GM10248 (cell line): Measurements from ENCODE around the gene TPO.

Source experiments
- CTCF ChIA-PET: fragments of 300-600 bp; sonication (Branson Sonifier 250); formaldehyde crosslinking; extraction: SDS; loops from one replicate; lab custom pipeline; 2021; ENCODE audit warnings: antibody characterized with exemption; lab: Yijun Ruan, JAX
- POLR2A ChIA-PET: fragments of 350-650 bp; sonication (Branson Sonifier 250); formaldehyde crosslinking; extraction: SDS; loops from one replicate; lab custom pipeline; 2020; ENCODE audit warnings: antibody characterized with exemption; lab: Yijun Ruan, JAX
- DNase-seq: peaks from one replicate; pipeline ENCODE4 v3.0.0; 2012; ENCODE audit errors: extremely low spot score
- TF ChIP-seq, protein P1 (sequence below): IDR thresholded peaks from 2 replicates; pipeline ENCODE4 v1.5.1; 2012; ENCODE audit warnings: mild to moderate bottlenecking, low read depth; ENCODE audit errors: extremely low read depth, missing control alignments, control extremely low read depth

TPO gene

DNA sequence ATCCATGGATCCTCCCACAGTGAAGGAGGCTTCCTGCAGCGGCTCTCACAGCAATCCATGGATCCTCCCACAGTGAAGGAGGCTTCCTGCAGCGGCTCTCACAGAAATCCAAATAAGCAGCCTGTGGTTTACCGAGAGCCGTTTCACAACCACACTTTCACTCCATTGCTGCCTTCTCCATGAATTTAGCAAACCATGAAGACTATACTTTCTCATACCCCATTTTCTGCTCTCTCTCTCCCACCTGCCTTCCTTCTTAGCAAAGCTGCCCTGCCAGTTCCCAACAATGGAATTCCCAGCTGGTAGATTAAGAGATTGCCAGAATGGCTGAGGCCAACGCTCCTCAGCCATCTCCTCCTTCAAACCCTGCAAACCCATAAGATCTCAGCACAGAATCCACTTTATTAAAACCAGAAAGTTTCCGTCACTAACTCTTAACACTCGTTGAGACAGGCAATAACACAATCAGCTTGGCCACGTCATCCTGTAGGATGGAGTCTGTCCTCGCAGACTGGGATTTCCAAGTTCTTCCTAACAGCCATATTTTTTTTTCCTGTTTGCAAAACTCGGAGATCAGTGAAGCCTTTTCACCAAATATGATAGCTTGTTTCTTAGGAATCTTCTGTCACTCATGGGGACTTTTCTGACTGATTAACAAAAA is 168.8 kb downstream of the TPO start:
- CTCF ChIA-PET = no interaction called here
- POLR2A ChIA-PET = no interaction called here
- DNase-seq = no peak
- TF ChIP-seq, protein P1, sequence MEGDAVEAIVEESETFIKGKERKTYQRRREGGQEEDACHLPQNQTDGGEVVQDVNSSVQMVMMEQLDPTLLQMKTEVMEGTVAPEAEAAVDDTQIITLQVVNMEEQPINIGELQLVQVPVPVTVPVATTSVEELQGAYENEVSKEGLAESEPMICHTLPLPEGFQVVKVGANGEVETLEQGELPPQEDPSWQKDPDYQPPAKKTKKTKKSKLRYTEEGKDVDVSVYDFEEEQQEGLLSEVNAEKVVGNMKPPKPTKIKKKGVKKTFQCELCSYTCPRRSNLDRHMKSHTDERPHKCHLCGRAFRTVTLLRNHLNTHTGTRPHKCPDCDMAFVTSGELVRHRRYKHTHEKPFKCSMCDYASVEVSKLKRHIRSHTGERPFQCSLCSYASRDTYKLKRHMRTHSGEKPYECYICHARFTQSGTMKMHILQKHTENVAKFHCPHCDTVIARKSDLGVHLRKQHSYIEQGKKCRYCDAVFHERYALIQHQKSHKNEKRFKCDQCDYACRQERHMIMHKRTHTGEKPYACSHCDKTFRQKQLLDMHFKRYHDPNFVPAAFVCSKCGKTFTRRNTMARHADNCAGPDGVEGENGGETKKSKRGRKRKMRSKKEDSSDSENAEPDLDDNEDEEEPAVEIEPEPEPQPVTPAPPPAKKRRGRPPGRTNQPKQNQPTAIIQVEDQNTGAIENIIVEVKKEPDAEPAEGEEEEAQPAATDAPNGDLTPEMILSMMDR = no peak

- ChIA-PET POLR2A (no interaction called here), CTCF (no interaction called here)
- TF ChIP-seq, protein P1 = no peak
- no peak for DNase-seq
These were observed 169.7 kb downstream of the TPO start for GRCh38 chr2:1582891-1583341.

DNA sequence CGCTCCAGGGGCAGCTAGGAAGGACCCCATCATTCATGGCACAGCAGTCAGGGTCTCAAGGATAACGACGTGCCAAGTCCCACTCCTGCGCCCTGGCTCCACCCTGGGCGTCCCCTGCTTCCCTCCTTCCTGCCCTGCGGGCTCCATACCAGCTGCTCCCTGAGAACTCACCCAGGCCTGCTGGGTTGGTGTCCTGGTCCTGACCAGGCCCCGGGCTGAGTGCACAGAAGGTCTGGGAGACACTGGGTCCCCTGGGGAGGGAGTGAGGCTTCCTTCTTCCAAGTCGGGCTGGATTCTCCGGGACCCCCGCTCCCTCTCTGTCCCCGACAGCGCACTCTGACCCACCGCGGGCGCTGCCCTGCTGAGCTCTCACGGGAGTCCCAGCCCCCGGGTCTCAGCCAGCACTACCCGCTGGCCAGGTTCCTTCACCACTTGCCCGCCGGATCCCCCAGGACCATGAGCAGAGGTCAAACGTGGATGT is 170.8 kb downstream of the TPO start:
- DNase-seq = no peak
- TF ChIP-seq, protein P1 = no peak
- ChIA-PET POLR2A (no interaction called here), CTCF (no interaction called here)

DNA sequence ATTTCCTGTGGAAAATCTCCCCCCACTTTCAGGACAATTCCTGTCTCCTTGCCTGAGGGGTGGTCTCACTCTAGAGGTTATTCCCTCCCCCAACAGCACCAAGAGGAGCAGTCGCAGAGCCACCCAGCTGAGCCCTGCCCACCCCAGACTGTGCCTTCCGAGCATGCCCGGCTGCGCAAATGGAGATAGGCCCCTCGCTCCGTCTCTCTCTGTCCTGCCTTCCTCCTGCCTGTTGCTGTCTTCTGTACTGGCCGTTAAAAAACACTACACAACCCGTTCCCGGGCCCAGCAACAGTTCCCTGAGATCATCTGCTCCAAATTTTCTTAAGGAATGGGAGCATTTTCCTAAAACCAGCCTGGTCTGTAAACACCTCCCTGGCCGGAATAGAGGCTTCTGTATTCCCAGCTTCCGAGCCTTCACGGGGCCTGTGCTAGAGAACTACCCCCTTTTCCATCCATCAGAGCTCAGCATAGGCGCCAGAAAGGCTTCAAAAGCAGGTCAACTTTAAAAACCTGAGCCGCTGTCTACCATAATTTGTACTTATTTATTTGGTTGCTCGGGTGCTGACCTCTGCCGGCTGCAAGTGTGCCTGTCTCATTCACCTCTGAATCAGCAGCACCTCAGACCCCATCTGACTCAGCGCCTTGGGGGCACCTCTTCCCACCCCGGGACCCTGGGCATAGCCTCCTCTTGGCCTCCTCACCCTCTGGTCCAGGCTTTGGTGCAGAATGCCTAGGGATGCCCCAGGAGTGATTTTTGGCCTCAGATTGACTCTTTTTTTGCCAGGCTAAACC is 171.6 kb downstream of the TPO start:
- no peak for DNase-seq
- TF ChIP-seq, protein P1 = no peak
- ChIA-PET CTCF (no interaction called here), POLR2A (no interaction called here)

- ChIA-PET CTCF (interaction anchor here (1.3 kb wide), 1 partner anchor 35 kb away, joined by 9 read pairs; no protein-coding TSS in a partner anchor), POLR2A (no interaction called here)
- TF ChIP-seq, protein P1 = no peak
- no peak for DNase-seq
These were observed 172.4 kb downstream of the TPO start for GRCh38 chr2:1585635-1586034.

DNA sequence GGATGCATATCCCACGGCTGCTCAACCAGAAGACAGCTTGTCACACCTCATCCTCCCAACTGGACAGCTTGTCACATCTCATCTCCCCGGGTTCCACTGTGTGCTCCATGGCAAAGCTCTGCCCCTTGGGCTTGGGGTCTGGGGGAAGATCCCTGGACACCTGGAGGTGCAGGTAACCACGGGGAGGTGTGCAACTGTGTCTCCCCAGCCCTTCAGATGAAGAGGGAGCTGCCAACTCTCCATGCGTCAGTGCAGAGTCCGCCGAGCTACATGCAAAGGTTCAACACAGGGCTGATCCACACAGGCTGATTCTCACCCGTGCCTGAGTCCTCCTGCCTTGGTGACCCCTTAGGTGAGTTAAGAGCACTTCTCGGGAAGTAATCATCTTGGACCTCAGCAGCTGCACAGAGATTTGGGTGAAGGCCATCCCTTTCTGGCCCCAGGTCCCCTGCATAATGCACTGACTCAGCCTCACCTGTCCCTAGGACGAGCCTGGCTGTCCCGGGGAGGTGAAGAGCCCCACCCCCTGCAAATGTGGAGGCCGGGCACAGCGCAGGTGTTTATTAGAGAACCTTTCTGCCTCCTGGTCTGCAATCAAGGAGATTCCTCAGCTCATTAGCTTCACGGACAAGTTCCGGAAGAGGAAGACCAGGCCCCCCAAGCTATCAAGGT is 173.1 kb downstream of the TPO start:
- ChIA-PET CTCF (interaction anchor here (1.3 kb wide), 1 partner anchor 36 kb away, joined by 9 read pairs; no protein-coding TSS in a partner anchor), POLR2A (no interaction called here)
- TF ChIP-seq, protein P1 = no peak
- no peak for DNase-seq
